ENCODE results near the gene MTHFD2L. TPM values are rescaled to one million over a fixed set of nuclear protein-coding genes. Genes with fewer than 3 reads are reported as not detected.

The MTHFD2L gene
- total and polyA plus RNA-seq, 2 donors (not counting 3 experiments of a cell fraction or from before 2014, with no cell fraction given), result 6.9 to 15.2 TPM

GRCh38 chr4:74121643-74122579, 36.0 kb upstream of the MTHFD2L start:
- H4K20me1 ChIP-seq (replicated peaks; ENCODE audit: control insufficient read depth, extremely low read depth, insufficient read depth, low read length), result no peaks in the 10 kb centered on the region
- no peaks in the 10 kb centered on the region for H3K9me1 ChIP-seq (replicated peaks; ENCODE audit: control insufficient read depth, extremely low read depth, insufficient read depth, low read length)
- POLR2A ChIA-PET, result no interaction called here
- BruUV-seq (replicated peaks), result no TSS peak
- no peaks in the 10 kb centered on the region for H3K27me3 ChIP-seq (ENCODE audit: control insufficient read depth in 2 of 2, insufficient read depth in 2 of 2, low read length in 2 of 2)
- no peaks in the 10 kb centered on the region for H3K79me2 ChIP-seq (ENCODE audit: control insufficient read depth, insufficient read depth, low read length)
- FAIRE-seq, result no peak
- no peak overlapping the region for H2AFZ ChIP-seq (ENCODE audit: low read depth, low read length)
- H3K36me3 ChIP-seq (ENCODE audit: control insufficient read depth in 2 of 2, extremely low read depth in 1 of 2, insufficient read depth in 2 of 2, low read length in 2 of 2), result no peaks in the 10 kb centered on the region
- peaks cover 9% of the 10 kb centered on the region for H3K4me1 ChIP-seq (ENCODE audit: control insufficient read depth, extremely low read depth, insufficient read depth, low read length)
- H3K9me3 ChIP-seq (replicated peaks; ENCODE audit: control insufficient read depth, insufficient read depth, low read length), result no peaks in the 10 kb centered on the region
- H3K27ac ChIP-seq (ENCODE audit: insufficient read depth, low read depth, low read length), result no peak overlapping the region
- no peak overlapping the region for H3K4me2 ChIP-seq (ENCODE audit: insufficient read depth, low read length)
- CTCF ChIA-PET, result no interaction called here
- no peak overlapping the region for H3K9ac ChIP-seq (replicated peaks; ENCODE audit: extremely low read depth, insufficient read depth, low read length)
- no peak overlapping the region for H3K4me3 ChIP-seq (replicated peaks in 1 of 3; ENCODE audit: insufficient read depth in 1 of 3, low read depth in 1 of 3, low read length in 3 of 3)
- intact Hi-C loops (cut with micrococcal nuclease), result no loop called here
- no peak for DNase-seq (ENCODE audit: low read depth, low spot score)
- dilution Hi-C loops (cut with MboI; ENCODE audit: extremely low pct_ligation_motif_present, low sequenced_read_pairs), result no loop called here
- TF ChIP-seq POLR2AphosphoS5 (IDR thresholded peaks at IDR 0.05; ENCODE audit: insufficient read depth, low read depth, low read length) (no peak), POLR2A (IDR thresholded peaks at IDR 0.05; ENCODE audit: low read depth, low read length) (no peak), MYC (IDR thresholded peaks at IDR 0.05; ENCODE audit: low read depth, low read length) (no peak), JUN (IDR thresholded peaks at IDR 0.05; ENCODE audit: borderline replicate concordance, insufficient read depth, insufficient read length, low read depth) (no peak), GATA2 (IDR thresholded peaks at IDR 0.05; ENCODE audit: insufficient read depth, insufficient read length, low read depth, low read length) (no peak), FOS (IDR thresholded peaks at IDR 0.05; ENCODE audit: borderline replicate concordance, insufficient read depth, low read length) (no peak), MAX (IDR thresholded peaks at IDR 0.05; ENCODE audit: insufficient read depth, insufficient read length) (no peak), EZH2 (IDR thresholded peaks at IDR 0.05; ENCODE audit: borderline replicate concordance, low read depth, low read length, severe bottlenecking) (no peak)
- TF ChIP-seq, protein P1, sequence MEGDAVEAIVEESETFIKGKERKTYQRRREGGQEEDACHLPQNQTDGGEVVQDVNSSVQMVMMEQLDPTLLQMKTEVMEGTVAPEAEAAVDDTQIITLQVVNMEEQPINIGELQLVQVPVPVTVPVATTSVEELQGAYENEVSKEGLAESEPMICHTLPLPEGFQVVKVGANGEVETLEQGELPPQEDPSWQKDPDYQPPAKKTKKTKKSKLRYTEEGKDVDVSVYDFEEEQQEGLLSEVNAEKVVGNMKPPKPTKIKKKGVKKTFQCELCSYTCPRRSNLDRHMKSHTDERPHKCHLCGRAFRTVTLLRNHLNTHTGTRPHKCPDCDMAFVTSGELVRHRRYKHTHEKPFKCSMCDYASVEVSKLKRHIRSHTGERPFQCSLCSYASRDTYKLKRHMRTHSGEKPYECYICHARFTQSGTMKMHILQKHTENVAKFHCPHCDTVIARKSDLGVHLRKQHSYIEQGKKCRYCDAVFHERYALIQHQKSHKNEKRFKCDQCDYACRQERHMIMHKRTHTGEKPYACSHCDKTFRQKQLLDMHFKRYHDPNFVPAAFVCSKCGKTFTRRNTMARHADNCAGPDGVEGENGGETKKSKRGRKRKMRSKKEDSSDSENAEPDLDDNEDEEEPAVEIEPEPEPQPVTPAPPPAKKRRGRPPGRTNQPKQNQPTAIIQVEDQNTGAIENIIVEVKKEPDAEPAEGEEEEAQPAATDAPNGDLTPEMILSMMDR (IDR thresholded peaks at IDR 0.05; ENCODE audit: extremely low read depth in 1 of 2, insufficient read depth in 1 of 2, low read depth in 1 of 2, low read length in 2 of 2), result no peak
